ENCODE results near the gene ODF2. TPM values are rescaled to one million over a fixed set of nuclear protein-coding genes. Genes with fewer than 3 reads are reported as not detected.
"Not testable (repeated sequence)": the region's sequence is repeated elsewhere in the genome, so short reads cannot be mapped to it uniquely, and the experiment has no call there.

ODF2 gene
- total RNA-seq, 1 donor from 2014 or later, result 40.7 TPM

- TF ChIP-seq, protein P1, sequence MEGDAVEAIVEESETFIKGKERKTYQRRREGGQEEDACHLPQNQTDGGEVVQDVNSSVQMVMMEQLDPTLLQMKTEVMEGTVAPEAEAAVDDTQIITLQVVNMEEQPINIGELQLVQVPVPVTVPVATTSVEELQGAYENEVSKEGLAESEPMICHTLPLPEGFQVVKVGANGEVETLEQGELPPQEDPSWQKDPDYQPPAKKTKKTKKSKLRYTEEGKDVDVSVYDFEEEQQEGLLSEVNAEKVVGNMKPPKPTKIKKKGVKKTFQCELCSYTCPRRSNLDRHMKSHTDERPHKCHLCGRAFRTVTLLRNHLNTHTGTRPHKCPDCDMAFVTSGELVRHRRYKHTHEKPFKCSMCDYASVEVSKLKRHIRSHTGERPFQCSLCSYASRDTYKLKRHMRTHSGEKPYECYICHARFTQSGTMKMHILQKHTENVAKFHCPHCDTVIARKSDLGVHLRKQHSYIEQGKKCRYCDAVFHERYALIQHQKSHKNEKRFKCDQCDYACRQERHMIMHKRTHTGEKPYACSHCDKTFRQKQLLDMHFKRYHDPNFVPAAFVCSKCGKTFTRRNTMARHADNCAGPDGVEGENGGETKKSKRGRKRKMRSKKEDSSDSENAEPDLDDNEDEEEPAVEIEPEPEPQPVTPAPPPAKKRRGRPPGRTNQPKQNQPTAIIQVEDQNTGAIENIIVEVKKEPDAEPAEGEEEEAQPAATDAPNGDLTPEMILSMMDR (IDR thresholded peaks at IDR 0.05; ENCODE audit: partially characterized antibody, unreplicated experiment), result no peak
- Mint-ChIP-seq H3K4me1 (ENCODE audit: low read depth, unreplicated experiment) (peaks cover 8% of the 10 kb centered on the region), H3K27me3 (ENCODE audit: unreplicated experiment) (no peaks in the 10 kb centered on the region), H3K27ac (ENCODE audit: unreplicated experiment) (peak within 1 kb of the TSS; percentile 87), H3K4me3 (ENCODE audit: unreplicated experiment) (peak within 1 kb of the TSS; percentile 99), H3K36me3 (ENCODE audit: unreplicated experiment) (no peaks in the 10 kb centered on the region), H3K9me3 (ENCODE audit: unreplicated experiment) (peaks cover 2% of the 10 kb centered on the region)
- DNase-seq, result peak; percentile 99
Measured at GRCh38 chr9:128504485-128505413, 48.9 kb downstream of the ODF2 start, which contains the start of gene GLE1. GLE1 (plus strand) TSS chr9:128504719; CDS start chr9:128504806, 87 bp downstream.

DNA sequence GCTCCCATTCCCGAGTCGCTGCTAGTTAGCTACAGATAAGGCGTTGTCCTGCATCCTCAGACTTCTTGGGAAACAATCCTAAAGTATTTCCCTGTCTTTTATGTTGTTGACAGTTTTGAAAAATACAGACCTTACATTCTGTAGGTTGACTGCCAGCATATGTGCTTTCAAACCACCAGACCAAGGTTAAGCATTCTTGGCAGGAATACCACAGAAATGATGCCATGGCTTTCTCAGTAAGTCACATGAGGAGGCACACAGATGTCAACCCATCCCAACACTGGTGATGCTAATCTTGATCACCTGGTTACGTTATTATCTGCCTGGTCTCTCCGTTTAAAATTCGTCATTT is 49.6 kb downstream of the ODF2 start:
- TF ChIP-seq, protein P1 (IDR thresholded peaks at IDR 0.05; ENCODE audit: partially characterized antibody, unreplicated experiment), result no peak
- peak overlapping the region; percentile 99 for H3K4me3 Mint-ChIP-seq (ENCODE audit: unreplicated experiment)
- peaks cover 8% of the 10 kb centered on the region for H3K4me1 Mint-ChIP-seq (ENCODE audit: low read depth, unreplicated experiment)
- no peak for DNase-seq
- no peak overlapping the region for H3K27ac Mint-ChIP-seq (ENCODE audit: unreplicated experiment)
- H3K36me3 Mint-ChIP-seq (ENCODE audit: unreplicated experiment), result no peaks in the 10 kb centered on the region
- H3K27me3 Mint-ChIP-seq (ENCODE audit: unreplicated experiment), result no peaks in the 10 kb centered on the region
- peaks cover 2% of the 10 kb centered on the region for H3K9me3 Mint-ChIP-seq (ENCODE audit: unreplicated experiment)

DNA sequence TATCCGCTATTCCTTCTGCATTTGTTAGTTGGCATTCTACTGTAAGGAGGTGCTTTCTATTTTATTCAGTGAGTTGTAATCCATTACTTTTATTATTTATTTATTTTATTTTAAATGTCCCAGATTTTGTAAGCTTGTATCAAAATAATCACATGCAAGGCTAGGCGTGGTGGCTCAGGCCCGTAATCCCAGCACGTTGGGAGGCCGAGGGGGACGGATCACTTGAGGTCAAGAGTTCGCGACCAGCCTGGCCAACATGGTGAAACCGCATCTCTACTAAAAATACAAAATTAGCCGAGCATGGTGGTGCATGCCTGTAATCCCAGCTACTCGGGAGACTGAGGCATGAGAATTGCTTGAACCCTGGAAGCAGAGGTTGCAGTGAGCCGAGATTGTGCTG is 50.1 kb downstream of the ODF2 start:
- not testable (repeated sequence) for H3K9me3 Mint-ChIP-seq (ENCODE audit: unreplicated experiment); H3K27me3 Mint-ChIP-seq (ENCODE audit: unreplicated experiment); H3K27ac Mint-ChIP-seq (ENCODE audit: unreplicated experiment); H3K4me1 Mint-ChIP-seq (ENCODE audit: low read depth, unreplicated experiment); H3K36me3 Mint-ChIP-seq (ENCODE audit: unreplicated experiment); DNase-seq
- peak overlapping the region; percentile 99 for H3K4me3 Mint-ChIP-seq (ENCODE audit: unreplicated experiment)

GRCh38 chr9:128512820-128513219 is 57.0 kb downstream of the ODF2 start:
- TF ChIP-seq, protein P1 (IDR thresholded peaks at IDR 0.05; ENCODE audit: partially characterized antibody, unreplicated experiment), result no peak
- no peak for DNase-seq
- Mint-ChIP-seq H3K4me3 (ENCODE audit: unreplicated experiment) (no peak overlapping the region), H3K9me3 (ENCODE audit: unreplicated experiment) (no peaks in the 10 kb centered on the region), H3K27ac (ENCODE audit: unreplicated experiment) (no peak overlapping the region), H3K27me3 (ENCODE audit: unreplicated experiment) (no peaks in the 10 kb centered on the region), H3K36me3 (ENCODE audit: unreplicated experiment) (no peaks in the 10 kb centered on the region), H3K4me1 (ENCODE audit: low read depth, unreplicated experiment) (no peaks in the 10 kb centered on the region)

GRCh38 chr9:128521956-128522355 is 66.2 kb downstream of the ODF2 start:
- peaks cover 2% of the 10 kb centered on the region for H3K27me3 Mint-ChIP-seq (ENCODE audit: unreplicated experiment)
- peaks cover 3% of the 10 kb centered on the region for H3K4me1 Mint-ChIP-seq (ENCODE audit: low read depth, unreplicated experiment)
- H3K27ac Mint-ChIP-seq (ENCODE audit: unreplicated experiment), result no peak overlapping the region
- TF ChIP-seq, protein P1 (IDR thresholded peaks at IDR 0.05; ENCODE audit: partially characterized antibody, unreplicated experiment), result no peak
- no peaks in the 10 kb centered on the region for H3K9me3 Mint-ChIP-seq (ENCODE audit: unreplicated experiment)
- no peak overlapping the region for H3K4me3 Mint-ChIP-seq (ENCODE audit: unreplicated experiment)
- no peak for DNase-seq
- H3K36me3 Mint-ChIP-seq (ENCODE audit: unreplicated experiment), result no peaks in the 10 kb centered on the region
